ENCODE measurements around the gene SCN2A.

SCN2A gene

GRCh38 chr2:165283342-165283741, 44.1 kb downstream of the SCN2A start:
- TF ChIP-seq, protein P1, sequence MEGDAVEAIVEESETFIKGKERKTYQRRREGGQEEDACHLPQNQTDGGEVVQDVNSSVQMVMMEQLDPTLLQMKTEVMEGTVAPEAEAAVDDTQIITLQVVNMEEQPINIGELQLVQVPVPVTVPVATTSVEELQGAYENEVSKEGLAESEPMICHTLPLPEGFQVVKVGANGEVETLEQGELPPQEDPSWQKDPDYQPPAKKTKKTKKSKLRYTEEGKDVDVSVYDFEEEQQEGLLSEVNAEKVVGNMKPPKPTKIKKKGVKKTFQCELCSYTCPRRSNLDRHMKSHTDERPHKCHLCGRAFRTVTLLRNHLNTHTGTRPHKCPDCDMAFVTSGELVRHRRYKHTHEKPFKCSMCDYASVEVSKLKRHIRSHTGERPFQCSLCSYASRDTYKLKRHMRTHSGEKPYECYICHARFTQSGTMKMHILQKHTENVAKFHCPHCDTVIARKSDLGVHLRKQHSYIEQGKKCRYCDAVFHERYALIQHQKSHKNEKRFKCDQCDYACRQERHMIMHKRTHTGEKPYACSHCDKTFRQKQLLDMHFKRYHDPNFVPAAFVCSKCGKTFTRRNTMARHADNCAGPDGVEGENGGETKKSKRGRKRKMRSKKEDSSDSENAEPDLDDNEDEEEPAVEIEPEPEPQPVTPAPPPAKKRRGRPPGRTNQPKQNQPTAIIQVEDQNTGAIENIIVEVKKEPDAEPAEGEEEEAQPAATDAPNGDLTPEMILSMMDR (IDR thresholded peaks at IDR 0.05; ENCODE audit: low read depth, low read length, missing control alignments), result no peak
- DNase-seq (ENCODE audit: low read depth), result no peak
- H3K4me3 ChIP-seq (ENCODE audit: low read depth, low read length), result no peak overlapping the region

DNA sequence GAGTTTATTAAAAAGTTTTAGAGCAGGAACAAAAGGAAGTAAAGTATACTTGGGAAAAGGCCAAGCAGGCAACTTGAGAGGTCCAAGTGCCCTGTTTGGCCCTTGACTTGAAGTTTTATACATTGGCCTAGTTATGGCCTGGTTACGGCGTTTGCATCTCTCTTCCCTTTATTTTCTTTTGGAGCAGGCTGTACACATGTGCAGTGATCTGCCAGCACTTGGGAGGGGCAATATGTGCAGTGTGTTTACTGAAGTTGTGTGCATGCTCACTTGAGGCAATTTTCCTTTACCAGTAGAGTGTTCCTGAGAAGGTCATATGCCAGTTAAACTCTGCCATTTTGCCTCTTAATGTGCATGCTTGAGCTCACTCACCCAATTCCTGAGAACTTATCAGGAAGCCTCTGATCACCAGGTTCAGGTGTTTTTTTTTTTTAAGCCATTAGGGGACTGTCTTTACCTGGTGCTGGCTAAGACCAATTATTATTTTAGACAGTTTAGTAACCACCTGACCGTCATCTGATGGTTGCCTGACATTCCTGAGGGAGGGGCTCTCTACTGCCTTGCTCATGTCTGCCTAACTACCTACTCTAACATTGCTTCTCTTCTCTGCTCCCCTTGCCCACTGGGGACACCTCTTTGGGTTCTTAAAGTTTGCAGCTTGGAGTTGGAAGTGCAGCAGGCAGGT, 48.0 kb downstream of the SCN2A start:
- H3K4me3 ChIP-seq (ENCODE audit: low read depth, low read length), result no peak overlapping the region
- no peak for DNase-seq (ENCODE audit: low read depth)
- TF ChIP-seq, protein P1 (IDR thresholded peaks at IDR 0.05; ENCODE audit: low read depth, low read length, missing control alignments), result no peak

- TF ChIP-seq, protein P1 (IDR thresholded peaks at IDR 0.05; ENCODE audit: low read depth, low read length, missing control alignments), result no peak
- no peak for DNase-seq (ENCODE audit: low read depth)
- no peak overlapping the region for H3K4me3 ChIP-seq (ENCODE audit: low read depth, low read length)
Observed at GRCh38 chr2:165289069-165289468, 49.9 kb downstream of the SCN2A start.

DNA sequence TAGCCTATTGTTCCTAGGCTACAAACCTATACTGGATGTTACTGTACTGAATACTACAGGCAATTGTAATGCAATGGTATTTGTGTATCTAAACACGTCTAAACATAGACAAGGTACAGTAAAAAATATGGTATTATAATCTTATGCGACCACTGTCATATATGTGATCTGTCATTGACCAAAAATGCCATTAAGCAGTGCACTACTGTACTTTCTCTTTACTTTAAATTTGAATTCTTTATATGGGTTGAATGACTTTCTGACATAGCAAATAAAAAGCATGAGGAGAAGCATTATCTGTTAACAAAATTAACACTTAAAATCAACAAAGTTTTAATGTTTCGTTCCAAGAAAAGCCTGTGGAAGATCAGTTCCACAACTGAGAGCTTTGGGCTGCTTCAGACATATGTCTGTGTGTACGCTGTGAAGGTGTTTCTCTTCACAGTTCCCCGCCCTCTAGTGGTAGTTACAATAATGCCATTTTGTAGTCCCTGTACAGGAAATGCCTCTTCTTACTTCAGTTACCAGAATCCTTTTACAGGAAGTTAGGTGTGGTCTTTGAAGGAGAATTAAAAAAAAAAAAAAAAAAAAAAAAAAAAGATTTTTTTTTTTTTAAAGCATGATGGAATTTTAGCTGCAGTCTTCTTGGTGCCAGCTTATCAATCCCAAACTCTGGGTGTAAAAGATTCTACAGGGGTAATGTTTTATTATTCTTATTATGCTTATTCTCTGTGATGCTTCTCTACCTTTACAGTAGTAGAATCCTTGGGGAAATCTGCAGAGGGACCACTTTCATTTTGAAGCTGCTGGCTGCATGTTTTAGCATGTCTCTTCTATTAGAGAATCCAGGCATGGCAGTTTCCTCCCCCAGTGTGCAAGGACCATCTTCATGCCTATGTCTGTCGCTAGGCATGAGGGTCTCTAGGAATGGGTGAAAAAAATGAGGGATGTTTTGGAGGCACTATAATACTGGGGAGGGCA, 54.5 kb downstream of the SCN2A start:
- TF ChIP-seq, protein P1 (IDR thresholded peaks at IDR 0.05; ENCODE audit: low read depth, low read length, missing control alignments), result peak; percentile 71
- no peak overlapping the region for H3K4me3 ChIP-seq (ENCODE audit: low read depth, low read length)
- DNase-seq (ENCODE audit: low read depth), result peak; percentile 69

GRCh38 chr2:165294912-165295311, 55.7 kb downstream of the SCN2A start:
- H3K4me3 ChIP-seq (ENCODE audit: low read depth, low read length), result no peak overlapping the region
- DNase-seq (ENCODE audit: low read depth), result no peak
- TF ChIP-seq, protein P1 (IDR thresholded peaks at IDR 0.05; ENCODE audit: low read depth, low read length, missing control alignments), result no peak

- DNase-seq (ENCODE audit: low read depth), result no peak
- no peak overlapping the region for H3K4me3 ChIP-seq (ENCODE audit: low read depth, low read length)
- TF ChIP-seq, protein P1 (IDR thresholded peaks at IDR 0.05; ENCODE audit: low read depth, low read length, missing control alignments), result no peak
Observed at GRCh38 chr2:165295643-165296042, 56.4 kb downstream of the SCN2A start.
